B cell (primary cell): ENCODE results near the gene JADE1.

ENCODE experiments used
- EZH2 ChIP-seq: IDR thresholded peaks from 2 replicates; pipeline ENCODE4 v1.6.1; 2012; ENCODE audit warnings: borderline replicate concordance, low read depth, mild to moderate bottlenecking, moderate library complexity, low read length; ENCODE audit not compliant: insufficient read depth, poor library complexity, severe bottlenecking
- TF ChIP-seq, protein P1 (sequence below): fragments of 200-600 bp; IDR thresholded peaks from one replicate; pipeline ENCODE4 v1.8.0; 2022; ENCODE audit warnings: antibody characterized with exemption, mild to moderate bottlenecking

- TF ChIP-seq, protein P1, sequence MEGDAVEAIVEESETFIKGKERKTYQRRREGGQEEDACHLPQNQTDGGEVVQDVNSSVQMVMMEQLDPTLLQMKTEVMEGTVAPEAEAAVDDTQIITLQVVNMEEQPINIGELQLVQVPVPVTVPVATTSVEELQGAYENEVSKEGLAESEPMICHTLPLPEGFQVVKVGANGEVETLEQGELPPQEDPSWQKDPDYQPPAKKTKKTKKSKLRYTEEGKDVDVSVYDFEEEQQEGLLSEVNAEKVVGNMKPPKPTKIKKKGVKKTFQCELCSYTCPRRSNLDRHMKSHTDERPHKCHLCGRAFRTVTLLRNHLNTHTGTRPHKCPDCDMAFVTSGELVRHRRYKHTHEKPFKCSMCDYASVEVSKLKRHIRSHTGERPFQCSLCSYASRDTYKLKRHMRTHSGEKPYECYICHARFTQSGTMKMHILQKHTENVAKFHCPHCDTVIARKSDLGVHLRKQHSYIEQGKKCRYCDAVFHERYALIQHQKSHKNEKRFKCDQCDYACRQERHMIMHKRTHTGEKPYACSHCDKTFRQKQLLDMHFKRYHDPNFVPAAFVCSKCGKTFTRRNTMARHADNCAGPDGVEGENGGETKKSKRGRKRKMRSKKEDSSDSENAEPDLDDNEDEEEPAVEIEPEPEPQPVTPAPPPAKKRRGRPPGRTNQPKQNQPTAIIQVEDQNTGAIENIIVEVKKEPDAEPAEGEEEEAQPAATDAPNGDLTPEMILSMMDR, result no peak
- no peak for TF ChIP-seq EZH2
Measured at GRCh38 chr4:128850252-128850651, 40.8 kb downstream of the JADE1 start.
